ENCODE results near the gene GPX2.

DNA sequence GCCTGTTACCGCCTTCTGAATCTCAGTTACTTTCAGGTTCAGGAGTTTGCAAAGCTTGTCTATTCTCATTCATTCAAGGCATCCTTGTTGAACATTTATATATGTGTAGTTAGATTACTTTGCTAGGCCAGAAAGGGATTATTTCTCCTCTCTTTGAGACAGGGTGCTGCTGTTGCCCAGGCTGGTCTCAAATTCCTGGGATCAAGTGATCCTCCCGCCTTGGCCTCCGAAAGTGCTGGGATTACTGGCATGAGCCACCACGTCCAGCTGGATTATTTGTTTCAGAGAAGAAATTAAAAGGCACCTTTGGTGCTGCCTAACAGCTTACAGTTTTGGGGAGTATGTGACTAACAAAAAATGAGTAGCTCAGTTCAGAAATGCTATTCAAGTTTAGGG is 27.5 kb downstream of the GPX2 start:
- TF ChIP-seq, protein P1, sequence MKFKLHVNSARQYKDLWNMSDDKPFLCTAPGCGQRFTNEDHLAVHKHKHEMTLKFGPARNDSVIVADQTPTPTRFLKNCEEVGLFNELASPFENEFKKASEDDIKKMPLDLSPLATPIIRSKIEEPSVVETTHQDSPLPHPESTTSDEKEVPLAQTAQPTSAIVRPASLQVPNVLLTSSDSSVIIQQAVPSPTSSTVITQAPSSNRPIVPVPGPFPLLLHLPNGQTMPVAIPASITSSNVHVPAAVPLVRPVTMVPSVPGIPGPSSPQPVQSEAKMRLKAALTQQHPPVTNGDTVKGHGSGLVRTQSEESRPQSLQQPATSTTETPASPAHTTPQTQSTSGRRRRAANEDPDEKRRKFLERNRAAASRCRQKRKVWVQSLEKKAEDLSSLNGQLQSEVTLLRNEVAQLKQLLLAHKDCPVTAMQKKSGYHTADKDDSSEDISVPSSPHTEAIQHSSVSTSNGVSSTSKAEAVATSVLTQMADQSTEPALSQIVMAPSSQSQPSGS (IDR thresholded peaks at IDR 0.05; ENCODE audit: low read length) = no peak
- TF ChIP-seq, protein P2, sequence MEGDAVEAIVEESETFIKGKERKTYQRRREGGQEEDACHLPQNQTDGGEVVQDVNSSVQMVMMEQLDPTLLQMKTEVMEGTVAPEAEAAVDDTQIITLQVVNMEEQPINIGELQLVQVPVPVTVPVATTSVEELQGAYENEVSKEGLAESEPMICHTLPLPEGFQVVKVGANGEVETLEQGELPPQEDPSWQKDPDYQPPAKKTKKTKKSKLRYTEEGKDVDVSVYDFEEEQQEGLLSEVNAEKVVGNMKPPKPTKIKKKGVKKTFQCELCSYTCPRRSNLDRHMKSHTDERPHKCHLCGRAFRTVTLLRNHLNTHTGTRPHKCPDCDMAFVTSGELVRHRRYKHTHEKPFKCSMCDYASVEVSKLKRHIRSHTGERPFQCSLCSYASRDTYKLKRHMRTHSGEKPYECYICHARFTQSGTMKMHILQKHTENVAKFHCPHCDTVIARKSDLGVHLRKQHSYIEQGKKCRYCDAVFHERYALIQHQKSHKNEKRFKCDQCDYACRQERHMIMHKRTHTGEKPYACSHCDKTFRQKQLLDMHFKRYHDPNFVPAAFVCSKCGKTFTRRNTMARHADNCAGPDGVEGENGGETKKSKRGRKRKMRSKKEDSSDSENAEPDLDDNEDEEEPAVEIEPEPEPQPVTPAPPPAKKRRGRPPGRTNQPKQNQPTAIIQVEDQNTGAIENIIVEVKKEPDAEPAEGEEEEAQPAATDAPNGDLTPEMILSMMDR (IDR thresholded peaks at IDR 0.05; ENCODE audit: control extremely low read depth in 1 of 3, insufficient read depth in 1 of 3, low read depth in 1 of 3, low read length in 3 of 3) = no peak
- TF ChIP-seq KDM1A (IDR thresholded peaks at IDR 0.05; ENCODE audit: borderline replicate concordance, low read length) = no peak
- TF ChIP-seq CBX8 (IDR thresholded peaks at IDR 0.05; ENCODE audit: borderline replicate concordance, low read depth, low read length) = no peak
- no peak for TF ChIP-seq POLR2A (IDR thresholded peaks at IDR 0.05; ENCODE audit: control extremely low read depth in 1 of 2, low read depth in 2 of 2, low read length in 2 of 2)
- no peak for TF ChIP-seq GABPA (IDR thresholded peaks at IDR 0.05; ENCODE audit: borderline replicate concordance, insufficient read depth, low read length)
